M059J (cell line): Measurements from ENCODE around the gene TAS2R41. TPM values are rescaled to one million over a fixed set of nuclear protein-coding genes. Genes with fewer than 3 reads are reported as not detected.

Experiments
- DNase-seq: peaks from one replicate; pipeline ENCODE4 v3.0.0-alpha.2; 2012; ENCODE audit warnings: low read depth
- total RNA-seq: library from RNA; depleted of rRNA; stranded (reverse); fragments of >200 nt; shearing (Covaris generic); gene quantifications from 2 replicates; pipeline ENCODE4 v1.2.3, GENCODE V29; 2014

TAS2R41 gene
- total RNA-seq, 1 experiment from 2014 or later: not detected

DNA sequence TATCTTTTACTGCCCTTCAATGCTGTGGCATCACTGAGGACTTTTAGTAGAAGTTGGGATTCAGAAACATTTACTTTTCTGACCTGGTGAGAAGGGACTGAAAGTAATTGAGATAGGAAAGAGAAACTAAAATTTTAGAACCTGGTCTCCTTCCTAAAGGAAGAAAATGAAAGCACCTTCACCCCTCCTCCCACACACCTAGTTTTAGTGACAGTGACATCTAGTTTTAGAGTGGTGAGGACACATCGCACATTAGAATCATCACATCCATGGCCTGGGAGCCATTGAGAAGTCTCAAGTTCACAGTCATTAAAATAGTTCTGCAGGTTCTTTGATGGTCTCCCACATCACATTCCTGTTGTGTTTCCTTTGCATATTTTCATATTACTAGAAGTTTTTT, 16.1 kb downstream of the TAS2R41 start:
- DNase-seq: no peak

DNA sequence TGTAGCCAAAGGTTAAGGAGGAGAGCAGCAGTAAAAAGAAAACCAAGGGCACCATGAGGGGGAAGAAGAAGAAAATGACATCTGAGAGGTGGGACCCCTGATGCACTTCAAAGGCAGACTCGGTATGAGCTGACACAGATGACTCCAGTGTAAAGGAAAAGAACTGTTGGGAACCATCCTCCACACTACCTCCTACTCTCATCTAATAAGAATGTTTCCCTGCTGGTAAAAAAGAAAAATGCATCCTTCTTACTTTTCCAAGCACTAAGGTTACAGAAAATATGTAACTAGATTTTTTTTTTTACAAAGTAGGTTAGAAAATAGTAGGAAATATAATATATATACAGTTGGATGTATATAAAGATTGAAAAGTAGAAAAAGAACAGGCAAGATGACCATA, 16.9 kb downstream of the TAS2R41 start:
- no peak for DNase-seq

DNA sequence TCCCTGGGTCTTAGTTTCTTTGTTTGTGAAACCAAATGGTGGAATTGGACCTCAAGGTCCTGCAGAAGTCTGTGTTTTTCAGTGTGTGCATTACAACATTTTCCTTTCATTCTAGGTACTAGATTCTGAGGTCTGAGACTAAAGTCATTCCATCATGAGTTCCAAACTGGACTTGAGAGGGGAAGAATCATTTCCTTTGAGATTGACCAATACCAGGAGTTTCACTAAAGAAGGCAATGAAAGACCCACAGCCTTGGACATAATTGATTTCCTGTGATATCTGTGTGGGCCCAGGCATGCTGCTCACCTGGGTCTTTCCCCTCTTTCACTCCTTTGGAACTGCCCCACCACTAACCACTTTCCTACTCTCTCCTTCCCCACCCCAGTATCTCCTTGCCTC, 18.2 kb downstream of the TAS2R41 start:
- no peak for DNase-seq

DNA sequence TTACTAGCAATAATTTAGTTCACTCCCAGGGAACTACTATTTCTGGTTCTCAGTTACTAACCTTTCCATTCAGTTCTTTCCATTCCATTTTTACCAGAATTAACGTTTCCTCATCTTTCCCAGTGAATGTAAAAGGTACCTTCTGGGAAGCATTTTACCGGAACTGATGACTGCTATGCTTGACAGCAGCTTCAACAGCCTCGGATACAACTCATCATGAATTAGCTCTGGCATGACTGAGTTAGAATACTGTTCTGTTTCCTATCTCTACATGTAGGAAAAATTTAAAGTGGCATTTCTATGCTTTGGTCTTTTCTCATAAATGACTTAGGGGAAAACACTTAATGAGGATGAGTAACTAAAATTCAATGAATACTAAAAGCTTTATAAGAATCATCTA, 18.6 kb downstream of the TAS2R41 start:
- DNase-seq: no peak

DNA sequence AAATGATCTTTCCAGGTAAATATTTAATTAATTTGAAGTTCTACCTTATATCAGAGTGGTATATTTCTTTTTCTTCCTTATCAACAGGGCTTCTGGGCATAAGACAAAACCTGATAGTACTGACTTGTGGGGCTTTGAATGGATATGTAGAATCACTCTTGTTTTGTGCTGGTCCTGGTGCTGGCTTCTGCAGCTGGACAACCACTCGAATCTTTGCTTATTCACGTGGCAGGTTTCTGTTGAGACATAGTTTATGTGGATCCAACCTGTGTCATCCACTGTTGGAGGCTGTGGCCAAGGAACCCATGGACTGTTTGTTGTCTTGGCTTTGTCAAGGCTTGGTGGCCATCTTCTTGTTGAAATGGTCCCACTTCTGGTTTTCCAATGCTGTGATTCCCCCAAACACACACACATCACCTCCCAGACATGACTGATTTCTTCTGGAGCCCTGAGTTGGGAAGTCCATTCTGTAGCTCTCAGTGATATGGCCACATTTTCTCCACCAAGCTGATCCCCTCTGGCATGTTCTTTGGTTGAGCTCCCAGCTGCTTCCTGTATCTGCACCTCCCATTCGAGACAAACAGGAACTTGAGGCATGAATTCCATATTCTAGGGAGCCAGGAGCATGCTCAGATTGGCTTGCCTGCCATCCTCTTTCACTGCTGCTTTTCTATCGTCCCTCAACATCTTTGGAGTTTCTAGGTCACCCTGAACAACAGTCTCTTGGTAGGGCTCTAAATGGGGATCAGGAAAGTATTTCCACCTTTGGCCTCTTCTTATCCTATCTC, 19.5 kb downstream of the TAS2R41 start:
- no peak for DNase-seq

DNA sequence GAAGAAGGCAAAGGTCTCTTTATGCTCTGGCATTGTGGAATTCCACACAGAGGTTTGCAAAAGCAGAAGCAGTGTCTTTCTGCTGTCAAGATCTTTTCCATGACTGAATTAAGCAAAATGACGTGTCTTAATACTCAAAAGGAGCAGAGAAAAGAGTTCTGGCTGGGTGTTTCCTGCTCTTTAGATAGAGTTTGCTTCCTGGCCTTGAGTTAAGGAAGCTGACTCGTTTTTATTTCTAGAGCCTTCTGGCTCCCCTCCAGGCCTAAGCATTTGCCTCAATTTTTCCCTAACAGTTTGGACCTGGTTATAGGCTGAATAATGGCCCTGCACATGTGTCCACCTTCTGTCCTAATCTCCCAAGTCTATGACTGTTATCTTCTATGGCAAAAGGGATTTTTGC, 21.6 kb downstream of the TAS2R41 start:
- peak; percentile 3 for DNase-seq

DNA sequence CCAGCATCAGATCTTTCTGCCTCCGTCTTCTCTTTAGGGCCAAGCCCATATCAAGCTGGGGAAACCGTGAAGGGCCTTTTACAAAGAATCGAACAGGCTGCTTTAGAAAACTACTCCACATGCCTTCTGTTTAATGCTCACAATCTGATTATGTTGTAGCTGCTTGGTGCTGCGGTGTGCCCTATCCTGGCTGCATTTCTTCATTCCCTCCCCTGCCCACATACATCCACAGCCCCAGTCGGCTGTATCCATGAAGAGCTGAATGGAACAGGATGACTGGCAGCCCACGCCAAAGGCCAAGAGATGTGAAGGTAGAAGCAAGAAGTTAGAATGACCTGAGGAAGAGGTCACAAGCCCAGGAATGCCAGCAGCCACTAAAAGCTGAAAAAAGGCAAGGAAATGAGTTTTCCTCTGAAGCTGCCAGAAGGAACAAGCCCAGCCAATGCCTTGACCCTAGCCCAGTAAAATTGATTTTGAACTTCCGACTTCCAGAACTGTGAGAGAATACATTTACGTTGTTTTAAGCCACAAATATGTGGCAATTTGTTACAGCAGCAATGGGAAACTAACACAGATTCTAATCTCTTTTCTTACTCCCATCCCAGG, 22.2 kb downstream of the TAS2R41 start:
- peak; percentile 21 for DNase-seq

DNA sequence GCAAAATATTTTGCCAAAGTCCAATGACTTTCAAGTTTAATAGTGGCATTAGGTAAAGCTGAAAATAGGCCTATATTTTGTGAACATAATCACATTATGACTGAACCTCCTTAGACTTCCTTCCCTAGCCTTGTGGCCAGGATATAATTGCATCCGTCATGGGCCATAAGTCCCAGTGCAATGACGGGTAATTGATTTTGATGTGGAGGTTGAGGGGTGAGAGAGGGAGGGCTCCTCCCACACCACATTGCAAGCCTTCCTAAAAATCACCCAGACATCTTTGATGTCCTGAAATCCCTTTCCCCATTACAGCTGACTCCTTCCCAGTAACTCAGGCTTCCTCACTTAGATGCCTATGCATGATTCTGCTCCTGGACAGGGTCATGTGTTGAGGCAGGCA, 25.6 kb downstream of the TAS2R41 start:
- no peak for DNase-seq

DNA sequence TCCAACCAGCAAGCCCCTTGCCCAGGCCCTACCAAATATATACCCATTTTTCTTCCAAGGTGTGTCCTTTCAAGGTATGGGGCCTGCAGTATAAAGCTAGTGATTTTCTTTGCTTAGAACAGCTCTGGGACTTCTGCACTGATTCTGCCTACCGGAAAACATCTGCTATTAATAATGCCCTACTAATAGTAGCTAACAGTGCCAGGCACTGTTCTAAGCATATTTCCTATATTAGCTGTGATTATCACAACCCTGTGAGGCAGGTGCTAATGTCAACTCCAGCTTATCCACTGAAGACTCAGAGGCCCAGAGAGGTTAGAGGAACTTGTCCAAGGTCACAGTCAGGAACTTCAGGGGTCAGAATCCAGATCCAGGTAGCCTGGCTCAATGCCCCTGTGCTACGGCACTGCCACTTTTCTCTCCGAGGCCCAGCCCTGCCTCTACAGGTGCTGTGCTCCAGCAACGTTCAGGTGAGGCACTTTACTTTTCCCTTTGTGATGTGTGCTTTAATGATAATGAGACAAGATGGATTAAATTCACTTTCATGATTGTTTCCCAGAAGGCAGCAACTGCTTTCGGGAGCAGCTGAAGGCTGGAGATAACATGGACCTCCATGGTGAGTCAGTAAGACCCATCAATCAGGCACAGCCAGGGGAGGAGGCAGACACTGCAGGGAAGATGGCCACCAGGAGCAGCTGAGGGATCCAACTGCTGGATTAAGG, 26.7 kb downstream of the TAS2R41 start:
- no peak for DNase-seq

DNA sequence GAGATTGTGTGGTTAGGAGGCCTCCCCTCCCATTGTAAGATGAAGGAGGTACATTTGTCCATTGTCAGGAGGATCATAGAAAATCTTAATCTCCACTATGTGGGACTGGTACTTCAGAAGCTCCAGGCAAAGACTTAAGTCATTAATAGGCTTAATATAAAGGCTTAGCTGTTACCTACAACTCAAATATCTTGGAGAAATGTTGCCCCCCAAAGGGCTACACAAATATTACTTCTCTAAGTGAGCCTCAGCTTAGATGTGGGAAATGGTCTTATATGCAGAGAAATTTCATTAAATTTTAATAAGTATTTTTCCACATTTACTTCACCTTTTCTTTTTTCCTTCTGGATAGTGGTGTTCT, 27.2 kb downstream of the TAS2R41 start:
- DNase-seq: no peak

DNA sequence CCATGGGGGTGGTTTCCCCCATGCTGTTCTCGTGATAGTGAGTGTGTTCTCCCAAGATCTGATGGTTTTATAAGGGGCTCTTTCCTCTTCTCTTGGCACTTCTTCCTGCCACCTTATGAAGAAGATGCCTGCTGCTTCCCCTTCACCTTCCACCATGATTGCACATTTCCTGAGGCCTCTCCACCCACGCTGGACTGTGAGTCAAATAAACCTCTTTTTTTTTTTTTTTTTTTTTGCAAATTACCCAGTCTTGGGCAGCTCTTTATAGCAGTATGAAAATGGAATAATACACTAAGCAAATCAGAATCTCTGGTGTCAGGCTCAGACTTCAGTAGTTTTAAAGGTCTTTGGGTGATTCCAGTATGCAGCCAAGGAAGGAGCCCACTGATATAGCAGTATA, 28.2 kb downstream of the TAS2R41 start:
- DNase-seq: no peak

DNA sequence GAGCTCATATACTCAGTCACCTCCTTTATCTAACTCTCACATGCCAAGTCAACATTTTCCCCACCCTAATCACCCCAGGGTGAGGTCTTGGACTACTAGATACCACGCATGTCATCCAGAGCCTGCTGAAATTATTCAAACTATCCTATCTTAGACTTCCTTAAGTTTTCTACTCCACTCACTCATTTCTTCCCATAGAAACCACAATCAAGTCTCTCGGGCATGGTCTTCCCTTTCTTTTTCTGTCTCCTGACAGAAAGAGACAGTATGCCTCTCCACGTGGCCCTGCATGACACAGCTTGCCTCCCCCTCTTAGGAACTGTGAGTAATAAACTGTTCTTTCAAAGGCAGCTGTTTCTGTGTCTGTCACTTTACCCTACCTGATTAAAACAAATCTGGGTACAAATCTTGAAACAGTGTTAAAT, 29.4 kb downstream of the TAS2R41 start:
- no peak for DNase-seq

DNA sequence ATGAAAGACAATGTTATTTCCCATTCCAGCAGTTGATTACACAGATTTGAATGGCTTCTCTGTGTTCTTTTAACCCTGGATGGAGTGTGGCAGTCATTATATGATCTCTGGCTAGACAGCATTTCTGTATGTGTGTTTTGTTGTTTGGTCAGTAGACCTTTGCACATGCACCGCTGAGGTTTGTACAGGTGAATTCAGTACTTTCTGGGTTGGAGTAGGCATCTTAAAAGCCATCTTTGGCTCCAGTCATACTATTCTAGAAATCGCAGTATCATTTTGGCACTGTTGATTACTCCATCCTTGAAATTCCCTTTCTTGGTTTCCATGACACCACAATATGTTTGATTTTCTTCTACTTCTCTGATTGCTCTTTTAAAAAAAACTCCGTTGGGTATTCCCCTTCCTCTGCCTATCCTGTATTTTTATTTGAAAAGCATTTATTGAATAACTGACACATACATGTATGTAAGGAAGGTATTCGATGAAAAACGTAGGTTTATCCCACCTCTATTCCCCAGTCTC, 29.9 kb downstream of the TAS2R41 start:
- no peak for DNase-seq

DNA sequence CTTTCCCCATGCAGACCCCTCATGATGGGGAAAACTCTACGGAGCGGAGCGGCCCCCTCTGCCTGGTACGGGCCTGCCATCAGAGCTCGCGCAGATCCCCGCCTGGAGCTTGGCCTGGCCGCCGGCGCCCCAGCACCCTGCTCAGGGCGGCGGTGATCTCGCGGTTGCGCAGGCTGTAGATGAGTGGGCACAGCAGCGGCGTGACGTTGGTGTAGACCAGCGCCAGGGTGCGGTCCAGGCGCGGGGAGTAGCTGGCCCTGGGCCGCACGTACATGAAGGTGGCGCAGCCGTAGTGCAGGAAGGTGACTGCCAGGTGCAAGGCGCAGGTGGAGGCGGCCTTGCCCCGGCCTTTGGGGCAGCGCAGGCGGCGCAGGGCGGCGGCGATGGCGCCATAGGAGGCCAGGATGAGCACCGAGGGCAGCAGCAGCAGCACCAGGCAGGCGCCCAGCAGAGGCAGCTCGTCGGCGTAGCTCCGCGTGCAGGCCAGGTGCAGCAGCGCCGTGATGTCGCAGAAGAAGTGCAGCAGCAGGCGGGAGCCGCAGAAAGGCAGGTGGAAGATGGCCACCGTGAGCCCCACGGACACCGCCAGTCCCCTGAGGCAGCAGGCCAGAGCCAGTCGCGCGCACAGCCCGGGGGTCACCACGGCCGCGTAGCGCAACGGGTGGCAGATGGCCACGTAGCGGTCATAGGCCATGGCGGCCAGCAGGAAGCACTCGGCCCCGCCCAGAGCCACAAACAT, 33.4 kb downstream of the TAS2R41 start:
- no peak for DNase-seq

DNA sequence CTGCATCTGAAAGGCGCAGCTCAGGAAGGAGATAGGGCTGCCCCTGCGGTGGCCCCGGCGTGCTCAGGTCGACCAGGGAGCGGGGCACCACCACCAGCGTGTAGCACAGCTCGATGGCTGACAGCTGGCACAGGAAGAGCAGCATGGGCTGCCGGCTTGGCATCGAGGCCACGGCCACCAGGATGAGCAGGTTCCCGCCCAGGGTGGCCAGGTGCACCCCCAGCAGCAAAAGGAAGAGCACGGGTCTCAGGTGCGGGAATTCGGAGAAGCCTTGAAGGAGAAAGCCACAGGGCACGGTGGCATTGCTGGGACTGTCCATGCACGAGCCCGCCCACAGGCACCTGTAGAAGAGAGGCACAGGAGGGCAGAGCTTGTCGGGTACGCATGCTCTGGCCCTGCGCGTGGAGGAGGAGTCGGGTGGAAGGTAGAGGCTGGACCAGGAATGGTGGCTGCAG, 33.9 kb downstream of the TAS2R41 start:
- DNase-seq: no peak

DNA sequence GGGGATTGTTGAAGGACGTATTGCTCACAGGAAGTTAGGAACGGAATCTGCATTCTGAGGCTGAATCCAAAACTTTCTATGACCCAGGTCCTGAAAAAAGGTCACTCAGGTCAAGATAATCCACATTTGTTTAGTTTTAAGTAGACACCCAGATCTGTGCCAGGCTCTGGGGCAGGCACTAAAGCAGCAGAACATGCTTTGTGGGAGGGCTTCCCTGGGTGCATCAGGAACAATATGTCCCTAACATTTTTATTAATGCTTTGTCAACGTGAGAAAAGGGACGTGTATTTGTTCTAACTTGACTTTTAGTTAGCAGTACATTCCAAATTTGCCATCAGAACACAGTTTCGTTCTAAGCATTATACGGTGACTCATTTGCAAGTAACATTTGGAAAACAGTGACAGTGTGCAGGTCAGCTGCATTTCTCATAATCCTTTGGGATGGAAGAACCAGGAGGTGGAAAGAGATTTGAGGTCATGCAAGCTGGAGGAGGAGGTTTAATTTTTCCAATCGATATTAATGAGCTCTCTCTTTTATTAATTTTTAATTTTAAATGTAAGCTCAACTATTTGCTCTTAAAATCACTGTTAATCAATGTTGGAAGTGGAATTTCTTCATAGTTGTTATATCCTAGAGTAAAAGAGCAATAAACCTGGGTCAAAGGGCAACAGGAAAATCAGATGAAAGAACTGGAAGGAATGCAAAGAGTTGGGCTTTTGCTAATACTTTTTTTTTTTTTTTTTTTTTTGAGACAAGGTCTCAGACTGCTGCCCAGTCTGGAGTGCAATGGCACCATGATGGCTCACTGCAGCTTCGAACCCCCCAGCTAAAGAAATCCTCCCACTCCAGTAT, 35.0 kb downstream of the TAS2R41 start:
- no peak for DNase-seq

DNA sequence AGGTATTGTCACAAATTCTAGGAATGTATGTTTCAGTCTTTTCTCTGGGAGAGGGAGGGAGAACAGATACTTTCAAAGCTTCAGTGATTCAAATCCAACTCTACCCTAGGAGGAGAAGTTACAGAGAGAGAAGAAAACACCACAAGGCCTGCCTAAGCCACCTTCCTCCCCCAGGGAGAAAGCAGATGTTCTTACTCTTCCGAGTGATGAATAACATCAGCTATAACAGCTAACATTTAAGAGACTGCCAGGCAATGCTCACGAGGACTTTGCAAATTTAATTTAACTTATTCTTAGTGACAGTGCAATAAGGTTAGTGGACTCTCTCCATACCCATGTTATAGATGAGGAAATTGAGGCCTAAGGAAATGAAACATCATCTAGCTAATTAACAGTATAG, 36.8 kb downstream of the TAS2R41 start:
- DNase-seq: no peak

DNA sequence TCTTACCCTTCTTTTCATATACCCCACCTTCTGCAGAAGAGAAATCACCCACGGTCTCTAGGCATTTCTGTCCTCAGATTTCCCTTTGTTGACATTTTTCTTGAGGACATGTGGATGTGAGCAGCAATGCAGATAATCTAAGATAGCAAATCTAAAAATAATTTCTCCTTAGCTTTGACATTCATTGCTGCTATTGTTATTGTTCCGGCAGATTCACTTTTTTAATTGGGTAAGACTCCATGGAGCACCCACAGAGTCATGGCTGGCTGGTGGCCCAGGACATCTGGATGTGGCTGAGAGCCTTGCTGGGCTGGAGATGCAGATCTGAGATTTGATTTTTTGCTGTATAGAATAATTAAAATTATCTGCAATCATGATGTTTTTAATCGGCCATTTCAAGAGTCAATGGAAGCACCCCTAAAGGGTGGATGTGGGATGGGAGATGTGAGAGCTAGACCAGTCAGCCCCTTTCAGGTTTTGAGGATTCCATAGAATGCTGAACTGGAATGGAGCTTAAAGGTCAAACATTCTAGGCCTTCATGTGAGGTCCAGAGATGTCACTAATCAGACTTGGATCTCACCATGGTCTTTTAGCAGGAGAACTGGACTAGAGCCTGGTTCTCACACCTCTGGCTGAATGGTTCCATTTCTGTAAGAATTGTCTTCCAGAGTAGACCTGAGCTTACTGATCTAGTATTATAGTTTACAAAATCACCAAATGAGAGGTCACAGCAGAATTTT, 37.5 kb downstream of the TAS2R41 start:
- no peak for DNase-seq

DNA sequence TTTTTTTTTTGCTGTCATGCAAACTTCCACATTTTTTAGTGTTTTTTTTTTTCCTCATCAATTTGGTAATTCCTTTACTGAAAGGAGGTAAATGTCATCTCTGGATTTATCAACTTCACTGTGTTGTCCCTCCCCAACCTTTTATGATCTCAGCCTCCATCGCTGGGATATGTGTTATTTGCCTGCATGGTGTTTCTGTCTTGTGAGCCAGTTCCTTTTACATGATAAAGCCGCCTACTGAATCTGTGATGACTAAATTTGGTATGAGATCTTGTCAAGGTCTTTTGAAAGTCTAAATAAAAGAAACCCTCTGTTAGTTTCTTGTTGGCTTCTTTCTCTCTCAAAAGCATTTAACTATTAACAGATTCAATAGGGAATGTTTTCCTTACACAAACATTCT, 39.3 kb downstream of the TAS2R41 start:
- no peak for DNase-seq

DNA sequence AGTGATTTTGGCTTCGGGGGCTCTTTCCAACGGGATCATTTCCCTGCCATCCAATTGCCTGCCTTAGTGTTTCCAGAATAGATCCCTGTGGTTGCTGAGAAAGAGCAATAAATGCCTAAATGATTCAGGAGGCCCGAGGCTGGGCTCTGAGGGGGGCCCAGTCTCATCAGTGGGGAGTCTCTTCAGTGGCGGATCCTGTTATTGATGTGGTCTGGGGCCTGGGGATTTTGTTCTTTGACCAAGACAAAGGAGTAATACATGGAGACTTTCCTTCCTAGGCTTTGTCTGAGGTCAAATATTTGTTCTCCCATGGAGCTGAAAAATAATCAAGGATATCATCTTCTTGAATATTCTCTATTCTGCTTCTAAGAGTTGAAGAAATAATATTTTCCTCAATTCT, 40.8 kb downstream of the TAS2R41 start:
- DNase-seq: no peak
